HepG2 (cell line): ENCODE results near the gene KIAA1191. TPM values are rescaled to one million over a fixed set of nuclear protein-coding genes. Genes with fewer than 3 reads are reported as not detected.

Source experiments
- AGO2 ChIP-seq: fragments of 200-400 bp; formaldehyde crosslinking; optimal IDR thresholded peaks from 2 replicates; pipeline ENCODE3; 2017; ENCODE audit warnings: mild to moderate bottlenecking, low read depth, low read length, moderate library complexity
- CEBPB ChIP-seq: IDR thresholded peaks from 2 replicates; pipeline ENCODE4 v1.6.1; 2011; ENCODE audit warnings: low read depth, low read length, improper control_type of control experiment, borderline replicate concordance
- ELF4 ChIP-seq: sonication (generic); formaldehyde crosslinking; IDR thresholded peaks from 2 replicates; pipeline ENCODE4 v1.5.0; 2020; ENCODE audit warnings: missing genetic modification reagents, mild to moderate bottlenecking, moderate library complexity, borderline replicate concordance
- FOXP1 ChIP-seq, 2 experiments: fragments of 450-650 bp in 1 of 2; IDR thresholded peaks; 2 replicates each; pipeline ENCODE4 v1.6.1; 2017 to 2018; ENCODE audit warnings: antibody characterized with exemption in 1 of 2
- KLF15 ChIP-seq: sonication (generic); formaldehyde crosslinking; IDR thresholded peaks from 2 replicates; pipeline ENCODE4 v1.8.1; 2023; ENCODE audit warnings: borderline replicate concordance, mild to moderate bottlenecking, inconsistent platforms, missing genetic modification reagents, mixed read lengths
- KLF6 ChIP-seq: IDR thresholded peaks from 2 replicates; pipeline ENCODE4 v1.8.0; 2016; ENCODE audit warnings: missing biosample characterization, missing genetic modification reagents
- KLF9 ChIP-seq: IDR thresholded peaks from 2 replicates; pipeline ENCODE4 v1.6.1; 2016; ENCODE audit warnings: low read depth
- MAF1 ChIP-seq: sonication (generic); formaldehyde crosslinking; IDR thresholded peaks from 2 replicates; pipeline ENCODE4 v1.5.0; 2020; ENCODE audit warnings: missing genetic modification reagents, borderline replicate concordance
- SAP130 ChIP-seq: IDR thresholded peaks from 2 replicates; pipeline ENCODE4 v1.6.1; 2016; ENCODE audit warnings: low read depth
- SKI ChIP-seq: fragments of 450-650 bp; IDR thresholded peaks from one replicate; pipeline ENCODE4 v1.6.1; 2018; ENCODE audit warnings: mild to moderate bottlenecking; ENCODE audit not compliant: partially characterized antibody
- TRIM24 ChIP-seq: sonication (generic); formaldehyde crosslinking; IDR thresholded peaks from 2 replicates; pipeline ENCODE4 v1.8.0; 2022; ENCODE audit warnings: mild to moderate bottlenecking, missing genetic modification reagents
- ZFP90 ChIP-seq: sonication (generic); formaldehyde crosslinking; IDR thresholded peaks from 2 replicates; pipeline ENCODE4 v1.8.0; 2022; ENCODE audit warnings: missing genetic modification reagents, mild to moderate bottlenecking, inconsistent platforms, borderline replicate concordance
- ZNF296 ChIP-seq: sonication (generic); formaldehyde crosslinking; conservative IDR thresholded peaks from 2 replicates; pipeline ENCODE4 v1.5.0; 2020; ENCODE audit warnings: mild to moderate bottlenecking, missing genetic modification reagents
- ZNF543 ChIP-seq: sonication (generic); formaldehyde crosslinking; IDR thresholded peaks from 2 replicates; pipeline ENCODE4 v1.4.0; 2020; ENCODE audit warnings: mild to moderate bottlenecking, missing genetic modification reagents
- ZNF660 ChIP-seq: sonication (generic); formaldehyde crosslinking; IDR thresholded peaks from 2 replicates; pipeline ENCODE4 v1.5.1; 2020; ENCODE audit warnings: mild to moderate bottlenecking, low read depth, missing genetic modification reagents, borderline replicate concordance
- ZNF75D ChIP-seq: sonication (generic); formaldehyde crosslinking; IDR thresholded peaks from 2 replicates; pipeline ENCODE4 v1.8.1; 2023; ENCODE audit warnings: missing genetic modification reagents, mild to moderate bottlenecking, borderline replicate concordance
- ZNF775 ChIP-seq: sonication (generic); formaldehyde crosslinking; IDR thresholded peaks from 2 replicates; pipeline ENCODE4 v1.4.0; 2020; ENCODE audit warnings: missing genetic modification reagents, mild to moderate bottlenecking, moderate library complexity, borderline replicate concordance
- ZNF83 ChIP-seq: sonication (generic); formaldehyde crosslinking; IDR thresholded peaks from 2 replicates; pipeline ENCODE4 v1.4.0; 2020; ENCODE audit warnings: missing genetic modification reagents, mild to moderate bottlenecking, borderline replicate concordance
- polyA plus RNA-seq, 8 experiments: library from polyadenylated mRNA; depleted of rRNA in 3 of 8; stranded (reverse) in 7 of 8; unstranded in 1 of 8; fragments of >200 nt; fragmentation: Illumina TruSeq in 4 of 8; extraction: Trizol in 4 of 8; gene quantifications; 2 replicates each; pipeline versions ENCODE4 v1.2.1 to v1.2.3, GENCODE V29; 2011 to 2016; ENCODE audit warnings: low read depth in 4 of 8, missing spikeins in 1 of 8, mixed read lengths in 1 of 8; ENCODE audit not compliant: insufficient read depth in 1 of 8
- total RNA-seq, 5 experiments: library from RNA; depleted of rRNA; stranded (reverse); fragments of >200 nt; fragmentation: Illumina TruSeq; extraction: Trizol; gene quantifications; 2 replicates each; pipeline ENCODE4 v1.2.3, GENCODE V29; 2016; ENCODE audit warnings: low read depth in 1 of 5
- TF ChIP-seq, protein P1 (sequence below): sonication (generic); formaldehyde crosslinking; IDR thresholded peaks from 2 replicates; pipeline ENCODE4 v1.8.1; 2023; ENCODE audit warnings: mild to moderate bottlenecking, missing genetic modification reagents
- TF ChIP-seq, protein P2 (sequence below): sonication (generic); formaldehyde crosslinking; IDR thresholded peaks from 2 replicates; pipeline ENCODE4 v1.4.0; 2020; ENCODE audit warnings: missing genetic modification reagents
- TF ChIP-seq, protein P3 (sequence below): sonication (generic); formaldehyde crosslinking; IDR thresholded peaks from 2 replicates; pipeline ENCODE4 v1.8.0; 2022; ENCODE audit warnings: missing genetic modification reagents, low read depth, mild to moderate bottlenecking, borderline replicate concordance
- TF ChIP-seq, protein P4 (sequence below): IDR thresholded peaks from 2 replicates; pipeline ENCODE4 v1.6.1; 2016; ENCODE audit warnings: missing compliant biosample characterization, missing genetic modification reagents, borderline replicate concordance

Gene KIAA1191
- total and polyA plus RNA-seq, 2 of the 13 experiments (the other 11 are each of a cell fraction or from before 2014, with no cell fraction given): 63.6 to 103 TPM

DNA sequence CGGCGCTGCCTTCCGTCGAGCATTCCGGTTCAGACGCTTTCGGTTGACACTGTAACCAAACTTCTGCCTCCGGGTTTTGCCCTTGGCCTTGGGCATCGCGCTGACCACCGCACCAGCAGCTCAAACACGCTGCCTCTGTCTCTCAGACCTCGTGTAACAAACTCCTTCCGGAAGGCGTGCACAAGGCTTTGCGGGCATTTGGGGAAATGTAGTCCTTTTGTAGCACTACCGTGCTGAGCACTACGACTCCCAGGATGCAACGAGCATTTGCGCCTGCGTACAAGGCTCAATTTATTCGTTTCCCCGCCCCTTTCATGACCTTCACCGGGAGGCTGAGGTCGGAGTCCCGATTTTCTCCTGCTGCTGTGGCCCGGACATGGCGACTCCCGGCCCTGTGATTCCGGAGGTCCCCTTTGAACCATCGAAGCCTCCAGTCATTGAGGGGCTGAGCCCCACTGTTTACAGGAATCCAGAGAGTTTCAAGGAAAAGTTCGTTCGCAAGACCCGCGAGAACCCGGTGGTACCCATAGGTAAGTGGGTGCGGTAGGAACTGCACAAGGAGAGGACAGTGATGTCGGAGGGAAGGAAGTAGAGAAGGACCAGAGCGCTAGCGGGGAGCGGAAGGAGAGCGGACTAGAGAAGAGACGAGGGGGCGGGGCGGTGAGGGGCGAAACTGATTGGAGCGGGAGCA lies 27.0 kb upstream of the KIAA1191 start, which contains the start of the genes HIGD2A and NOP16 (continued):
- TF ChIP-seq, protein P1, sequence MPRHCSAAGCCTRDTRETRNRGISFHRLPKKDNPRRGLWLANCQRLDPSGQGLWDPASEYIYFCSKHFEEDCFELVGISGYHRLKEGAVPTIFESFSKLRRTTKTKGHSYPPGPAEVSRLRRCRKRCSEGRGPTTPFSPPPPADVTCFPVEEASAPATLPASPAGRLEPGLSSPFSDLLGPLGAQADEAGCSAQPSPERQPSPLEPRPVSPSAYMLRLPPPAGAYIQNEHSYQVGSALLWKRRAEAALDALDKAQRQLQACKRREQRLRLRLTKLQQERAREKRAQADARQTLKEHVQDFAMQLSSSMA (CRISPR knock-in tag): no peak
- TF ChIP-seq MAF1 (CRISPR knock-in tag) (no peak; the same call in 1 of the 2 replicates), SAP130 (peak; percentile 99), ZNF775 (CRISPR knock-in tag) (0 out of 2 replicates have a peak, but pooled peaks have one; percentile 86), ZNF660 (no peak), KLF15 (CRISPR knock-in tag) (no peak), FOXP1 (IDR thresholded peaks at IDR 0.05) (no peak), FOXP1 (CRISPR knock-in tag; IDR thresholded peaks at IDR 0.05) (peak; percentile 43), CEBPB (no peak), ZNF543 (CRISPR knock-in tag) (peak; percentile 57; the same call in 1 of the 2 replicates), ZFP90 (CRISPR knock-in tag) (no peak), ZNF296 (CRISPR knock-in tag) (no peak), TRIM24 (CRISPR knock-in tag) (no peak), ZNF75D (CRISPR knock-in tag) (no peak), ZNF83 (CRISPR knock-in tag) (no peak), KLF9 (no peak), KLF6 (CRISPR knock-in tag) (peak; percentile 79), AGO2 (no peak), ELF4 (no peak), SKI (no peak)
- TF ChIP-seq, protein P2, sequence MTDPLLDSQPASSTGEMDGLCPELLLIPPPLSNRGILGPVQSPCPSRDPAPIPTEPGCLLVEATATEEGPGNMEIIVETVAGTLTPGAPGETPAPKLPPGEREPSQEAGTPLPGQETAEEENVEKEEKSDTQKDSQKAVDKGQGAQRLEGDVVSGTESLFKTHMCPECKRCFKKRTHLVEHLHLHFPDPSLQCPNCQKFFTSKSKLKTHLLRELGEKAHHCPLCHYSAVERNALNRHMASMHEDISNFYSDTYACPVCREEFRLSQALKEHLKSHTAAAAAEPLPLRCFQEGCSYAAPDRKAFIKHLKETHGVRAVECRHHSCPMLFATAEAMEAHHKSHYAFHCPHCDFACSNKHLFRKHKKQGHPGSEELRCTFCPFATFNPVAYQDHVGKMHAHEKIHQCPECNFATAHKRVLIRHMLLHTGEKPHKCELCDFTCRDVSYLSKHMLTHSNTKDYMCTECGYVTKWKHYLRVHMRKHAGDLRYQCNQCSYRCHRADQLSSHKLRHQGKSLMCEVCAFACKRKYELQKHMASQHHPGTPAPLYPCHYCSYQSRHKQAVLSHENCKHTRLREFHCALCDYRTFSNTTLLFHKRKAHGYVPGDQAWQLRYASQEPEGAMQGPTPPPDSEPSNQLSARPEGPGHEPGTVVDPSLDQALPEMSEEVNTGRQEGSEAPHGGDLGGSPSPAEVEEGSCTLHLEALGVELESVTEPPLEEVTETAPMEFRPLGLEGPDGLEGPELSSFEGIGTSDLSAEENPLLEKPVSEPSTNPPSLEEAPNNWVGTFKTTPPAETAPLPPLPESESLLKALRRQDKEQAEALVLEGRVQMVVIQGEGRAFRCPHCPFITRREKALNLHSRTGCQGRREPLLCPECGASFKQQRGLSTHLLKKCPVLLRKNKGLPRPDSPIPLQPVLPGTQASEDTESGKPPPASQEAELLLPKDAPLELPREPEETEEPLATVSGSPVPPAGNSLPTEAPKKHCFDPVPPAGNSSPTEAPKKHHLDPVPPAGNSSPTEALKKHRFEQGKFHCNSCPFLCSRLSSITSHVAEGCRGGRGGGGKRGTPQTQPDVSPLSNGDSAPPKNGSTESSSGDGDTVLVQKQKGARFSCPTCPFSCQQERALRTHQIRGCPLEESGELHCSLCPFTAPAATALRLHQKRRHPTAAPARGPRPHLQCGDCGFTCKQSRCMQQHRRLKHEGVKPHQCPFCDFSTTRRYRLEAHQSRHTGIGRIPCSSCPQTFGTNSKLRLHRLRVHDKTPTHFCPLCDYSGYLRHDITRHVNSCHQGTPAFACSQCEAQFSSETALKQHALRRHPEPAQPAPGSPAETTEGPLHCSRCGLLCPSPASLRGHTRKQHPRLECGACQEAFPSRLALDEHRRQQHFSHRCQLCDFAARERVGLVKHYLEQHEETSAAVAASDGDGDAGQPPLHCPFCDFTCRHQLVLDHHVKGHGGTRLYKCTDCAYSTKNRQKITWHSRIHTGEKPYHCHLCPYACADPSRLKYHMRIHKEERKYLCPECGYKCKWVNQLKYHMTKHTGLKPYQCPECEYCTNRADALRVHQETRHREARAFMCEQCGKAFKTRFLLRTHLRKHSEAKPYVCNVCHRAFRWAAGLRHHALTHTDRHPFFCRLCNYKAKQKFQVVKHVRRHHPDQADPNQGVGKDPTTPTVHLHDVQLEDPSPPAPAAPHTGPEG (CRISPR knock-in tag): peak; percentile 32; the same call in 1 of the 2 replicates
- TF ChIP-seq, protein P3, sequence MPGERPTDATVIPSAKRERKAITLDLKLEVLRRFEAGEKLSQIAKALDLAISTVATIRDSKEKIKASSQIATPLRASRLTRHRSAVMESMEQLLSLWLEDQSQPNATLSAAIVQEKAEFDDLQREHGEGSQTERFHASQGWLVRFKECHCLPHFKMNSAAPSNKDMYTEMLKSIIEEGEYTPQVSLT (CRISPR knock-in tag): no peak
- TF ChIP-seq, protein P4, sequence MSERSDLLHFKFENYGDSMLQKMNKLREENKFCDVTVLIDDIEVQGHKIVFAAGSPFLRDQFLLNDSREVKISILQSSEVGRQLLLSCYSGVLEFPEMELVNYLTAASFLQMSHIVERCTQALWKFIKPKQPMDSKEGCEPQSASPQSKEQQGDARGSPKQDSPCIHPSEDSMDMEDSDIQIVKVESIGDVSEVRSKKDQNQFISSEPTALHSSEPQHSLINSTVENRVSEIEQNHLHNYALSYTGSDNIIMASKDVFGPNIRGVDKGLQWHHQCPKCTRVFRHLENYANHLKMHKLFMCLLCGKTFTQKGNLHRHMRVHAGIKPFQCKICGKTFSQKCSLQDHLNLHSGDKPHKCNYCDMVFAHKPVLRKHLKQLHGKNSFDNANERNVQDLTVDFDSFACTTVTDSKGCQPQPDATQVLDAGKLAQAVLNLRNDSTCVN (CRISPR knock-in tag): peak; percentile 64
